Small intestine (tissue), 4 donors: Measurements from ENCODE around the gene BRD3OS. TPM values are rescaled to one million over a fixed set of nuclear protein-coding genes. Genes with fewer than 3 reads are reported as not detected.

Experiments
- polyA plus RNA-seq, 4 donors: library from polyadenylated mRNA; stranded (reverse) in 3 of 4; unstranded in 1 of 4; fragments of 200-250 nt in 3 of 4; fragments of 120-200 nt in 1 of 4; gene quantifications; one replicate each; pipeline versions ENCODE4 v1.2.1 to v1.2.3, GENCODE V29; 2013
- donor health status: healthy with polysubstance abuse.
- donor health status: Bipolar disorder and iron deficiency.
- donor health status: healthy.

The BRD3OS gene
- polyA plus RNA-seq, 4 donors = 2.0 to 7.6 (median 4.1) TPM

Other genes with a start within 250 kb of the BRD3OS start
- gene VAV2, start 33.2 kb upstream of the BRD3OS start, polyA plus RNA-seq = 10 to 100 TPM; 26.7 to 45.7 (median 36.2) TPM
- gene BRD3, start 42.5 kb downstream of the BRD3OS start, polyA plus RNA-seq = 10 to 100 TPM in 2 of 4 donors, 1 to 10 TPM in 2; 4.3 to 23.9 (median 8.5) TPM
- gene WDR5, start 110.6 kb downstream of the BRD3OS start, polyA plus RNA-seq = 10 to 100 TPM; 14.6 to 36.7 (median 23.2) TPM
- not detected for gene RNU6ATAC, start 139.1 kb downstream of the BRD3OS start, polyA plus RNA-seq